DOHH2 (cell line): ENCODE results near the gene C9orf40.

Source experiments
- CTCF ChIP-seq: fragments of 200-600 bp; sonication (generic); IDR thresholded peaks from one replicate; pipeline ENCODE4 v1.5.1; 2014; ENCODE audit warnings: antibody characterized with exemption, mild to moderate bottlenecking, low read depth, low read length; ENCODE audit not compliant: poor library complexity, severe bottlenecking
- EZH2phosphoT487 ChIP-seq: fragments of 200-600 bp; sonication (generic); IDR thresholded peaks from 2 replicates; pipeline ENCODE4 v1.6.1; 2017; ENCODE audit warnings: borderline replicate concordance, mild to moderate bottlenecking, antibody characterized with exemption, low read length, moderate library complexity, mixed read lengths

- TF ChIP-seq CTCF (no peak), EZH2phosphoT487 (no peak)
Observed at GRCh38 chr9:74951107-74951720, 1.5 kb downstream of the C9orf40 start.
